ENCODE measurements around the gene UNC79.

DNA sequence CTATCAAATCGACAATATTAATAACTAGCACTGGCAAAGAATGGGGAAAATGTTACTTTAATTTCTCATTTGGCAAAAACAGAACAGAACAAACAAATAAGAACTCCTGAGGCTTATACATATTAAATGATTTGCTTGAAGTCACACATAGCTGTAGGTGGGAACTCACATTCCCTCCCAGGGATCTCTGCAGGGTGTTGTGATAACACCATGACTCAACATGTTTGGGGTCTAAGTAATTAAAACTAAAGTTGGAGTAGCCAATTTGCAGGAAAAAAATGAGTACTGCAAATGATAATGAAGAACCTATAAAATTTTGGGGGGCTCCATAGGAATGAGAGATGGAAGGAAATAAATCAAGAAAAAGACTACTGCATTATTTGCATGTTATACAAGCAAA is 27.5 kb downstream of the UNC79 start:
- TF ChIP-seq, protein P1, sequence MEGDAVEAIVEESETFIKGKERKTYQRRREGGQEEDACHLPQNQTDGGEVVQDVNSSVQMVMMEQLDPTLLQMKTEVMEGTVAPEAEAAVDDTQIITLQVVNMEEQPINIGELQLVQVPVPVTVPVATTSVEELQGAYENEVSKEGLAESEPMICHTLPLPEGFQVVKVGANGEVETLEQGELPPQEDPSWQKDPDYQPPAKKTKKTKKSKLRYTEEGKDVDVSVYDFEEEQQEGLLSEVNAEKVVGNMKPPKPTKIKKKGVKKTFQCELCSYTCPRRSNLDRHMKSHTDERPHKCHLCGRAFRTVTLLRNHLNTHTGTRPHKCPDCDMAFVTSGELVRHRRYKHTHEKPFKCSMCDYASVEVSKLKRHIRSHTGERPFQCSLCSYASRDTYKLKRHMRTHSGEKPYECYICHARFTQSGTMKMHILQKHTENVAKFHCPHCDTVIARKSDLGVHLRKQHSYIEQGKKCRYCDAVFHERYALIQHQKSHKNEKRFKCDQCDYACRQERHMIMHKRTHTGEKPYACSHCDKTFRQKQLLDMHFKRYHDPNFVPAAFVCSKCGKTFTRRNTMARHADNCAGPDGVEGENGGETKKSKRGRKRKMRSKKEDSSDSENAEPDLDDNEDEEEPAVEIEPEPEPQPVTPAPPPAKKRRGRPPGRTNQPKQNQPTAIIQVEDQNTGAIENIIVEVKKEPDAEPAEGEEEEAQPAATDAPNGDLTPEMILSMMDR (IDR thresholded peaks at IDR 0.05 in 4 of 5, conservative IDR thresholded peaks at IDR 0.05 in 1 of 5): no peak
- TF ChIP-seq POLR2A (IDR thresholded peaks at IDR 0.05): no peak

All from gastrocnemius medialis (tissue), 4 donors.